Measurements from ENCODE around the gene ADIPOR2.

Gene ADIPOR2

DNA sequence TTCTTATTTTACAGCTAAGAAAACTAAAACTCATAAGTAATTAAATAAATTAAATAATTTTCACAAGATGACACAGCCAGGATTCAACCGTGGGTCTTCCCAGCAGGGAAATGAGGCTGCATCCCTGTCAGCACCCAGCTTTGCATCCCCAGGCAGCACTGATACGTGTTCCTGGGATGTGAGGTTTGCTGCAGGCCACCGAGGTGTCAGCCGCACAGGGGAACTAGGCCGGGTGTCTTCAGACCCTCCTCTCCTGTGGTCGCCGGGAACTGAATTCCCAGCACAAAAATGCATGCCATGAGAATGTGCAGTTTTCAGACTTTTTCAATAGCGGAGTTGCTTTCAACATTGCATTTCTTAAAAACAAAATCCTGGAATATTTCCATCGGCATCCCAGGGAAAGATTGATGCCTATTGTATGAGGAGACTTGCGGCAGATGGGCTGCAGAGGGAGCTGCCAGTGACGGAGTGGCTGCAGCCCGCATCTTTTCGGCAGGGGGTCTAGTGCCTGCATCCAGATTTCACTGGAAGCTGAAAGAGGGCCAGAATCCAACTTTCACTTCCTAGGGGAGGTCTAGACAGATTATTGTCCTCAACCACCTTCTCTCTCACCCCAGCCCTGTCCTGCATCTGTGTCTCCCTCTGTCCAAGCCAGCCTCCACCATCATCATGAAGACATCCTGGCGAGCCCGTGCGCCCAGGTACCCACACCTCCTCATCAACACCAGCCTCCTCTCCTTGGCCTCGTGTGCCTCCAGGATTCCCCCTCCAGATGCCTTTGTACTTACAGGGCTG lies 142.1 kb downstream of the ADIPOR2 start:
- no peak for DNase-seq

DNA sequence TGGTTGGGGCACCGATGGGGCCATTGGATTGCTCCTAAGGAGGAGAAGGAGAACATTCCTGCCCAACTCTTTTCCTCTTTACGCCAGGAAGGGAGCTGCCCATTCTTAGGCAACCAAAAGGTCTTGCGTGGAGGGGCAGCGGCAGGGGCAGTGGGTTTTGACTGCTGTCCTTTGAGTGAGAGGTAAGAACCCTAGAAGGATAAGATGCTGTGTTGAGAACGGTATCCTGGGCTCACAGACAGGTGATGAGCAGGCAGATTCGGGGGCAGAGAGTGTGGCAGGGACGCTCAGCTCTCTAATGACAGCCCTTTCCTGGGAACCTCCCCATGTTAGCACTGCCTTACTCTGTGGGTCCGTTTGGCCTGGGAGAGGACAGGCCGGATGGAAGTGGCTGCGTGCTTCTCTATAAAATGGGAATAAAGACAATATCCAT lies 142.7 kb downstream of the ADIPOR2 start:
- DNase-seq, result no peak

DNA sequence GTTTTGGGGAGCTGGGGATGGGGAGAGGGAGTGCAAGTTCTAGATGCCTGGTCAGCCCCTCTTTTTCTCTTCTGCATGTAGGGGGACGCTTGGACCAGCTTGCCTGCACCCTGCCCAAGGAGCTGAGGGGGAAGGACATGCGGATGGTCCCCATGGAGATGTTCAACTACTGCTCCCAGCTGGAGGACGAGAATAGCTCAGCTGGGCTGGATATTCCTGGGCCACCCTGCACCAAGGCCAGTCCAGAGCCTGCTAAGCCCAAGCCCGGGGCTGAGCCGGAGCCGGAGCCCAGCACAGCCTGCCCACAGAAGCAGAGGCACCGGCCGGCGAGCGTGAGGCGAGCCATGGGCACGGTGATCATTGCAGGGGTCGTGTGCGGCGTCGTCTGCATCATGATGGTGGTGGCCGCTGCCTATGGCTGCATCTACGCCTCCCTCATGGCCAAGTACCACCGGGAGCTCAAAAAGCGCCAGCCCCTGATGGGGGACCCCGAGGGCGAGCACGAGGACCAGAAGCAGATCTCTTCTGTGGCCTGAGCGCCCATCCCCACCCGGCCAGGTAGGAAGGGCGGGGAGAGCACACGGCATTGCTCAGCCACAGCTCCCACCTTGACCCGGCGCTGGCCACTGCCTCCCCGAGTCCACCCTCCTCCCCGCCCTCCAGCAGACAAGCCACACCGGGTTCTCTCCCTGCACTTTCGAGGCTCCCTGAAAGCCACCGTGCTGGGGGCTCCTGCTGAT lies 143.5 kb downstream of the ADIPOR2 start:
- DNase-seq, result no peak

DNA sequence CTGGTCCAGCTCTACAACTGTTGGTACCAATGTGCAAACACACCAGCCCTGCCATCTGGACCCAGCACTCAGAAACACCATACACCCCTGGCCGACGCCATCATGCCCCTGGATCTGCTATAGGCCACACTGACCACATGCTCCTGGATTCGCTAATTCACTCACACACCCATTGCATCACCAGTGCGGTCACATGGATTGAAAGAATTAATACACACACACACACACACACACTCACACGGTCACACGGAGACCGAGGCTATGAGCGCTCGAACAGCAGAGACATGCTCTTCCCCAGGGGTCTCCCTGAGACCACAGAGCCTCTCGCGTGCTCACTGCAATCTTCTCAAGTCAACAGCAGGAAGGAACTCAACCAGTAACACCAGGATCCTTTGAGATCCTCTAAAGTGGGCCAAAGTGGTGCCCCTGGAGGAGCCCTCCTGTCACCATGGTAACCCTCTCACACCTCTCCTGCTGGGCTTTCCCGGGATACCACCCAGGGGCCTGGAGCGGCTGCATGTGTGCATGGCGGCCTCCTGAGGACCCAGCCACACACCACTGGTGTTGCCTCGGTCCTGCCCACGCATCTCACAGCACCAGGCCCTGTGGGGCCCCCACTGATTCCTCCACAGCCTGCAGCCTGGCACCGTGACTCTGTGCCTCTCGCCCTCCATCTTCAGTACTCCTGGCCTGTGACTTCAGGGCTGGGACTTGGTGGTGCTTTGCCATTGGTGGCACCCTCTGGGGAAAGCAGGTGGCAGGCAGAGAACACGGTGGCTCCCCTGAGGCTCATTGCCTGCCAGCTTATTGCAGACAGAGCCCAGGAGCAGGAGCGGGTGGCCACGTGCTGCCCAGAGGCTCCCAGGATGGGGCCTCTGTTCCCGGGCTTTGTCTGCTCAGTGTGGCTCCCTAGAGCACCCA lies 144.6 kb downstream of the ADIPOR2 start:
- DNase-seq, result peak; percentile 31

DNA sequence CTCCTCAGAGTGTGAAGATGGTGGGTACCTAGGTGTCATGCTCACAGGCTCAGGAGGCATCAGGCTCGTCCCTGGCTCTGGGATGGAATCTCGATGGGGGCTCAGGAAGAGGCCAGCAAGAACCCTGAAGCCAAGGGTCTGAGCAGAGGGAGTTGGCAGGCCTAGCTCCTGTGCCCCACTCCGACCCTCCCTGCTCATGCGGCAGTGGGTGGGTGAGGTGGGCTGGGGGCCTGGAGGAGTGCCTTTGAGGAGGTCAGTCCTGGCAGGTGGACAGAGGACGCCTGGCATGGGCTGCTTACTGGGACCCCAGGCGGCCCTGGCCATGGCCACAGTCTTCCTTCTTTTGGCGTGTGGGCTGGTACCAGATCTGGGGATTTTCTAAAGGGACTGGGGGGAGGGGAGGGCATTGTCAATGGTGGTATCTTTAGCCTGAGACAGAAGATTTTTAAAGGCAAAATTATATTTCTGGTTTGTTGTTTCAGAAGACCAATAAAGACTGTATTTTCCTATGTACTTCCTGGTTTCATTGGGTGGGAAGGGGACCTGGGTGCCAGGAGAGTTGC lies 145.5 kb downstream of the ADIPOR2 start:
- DNase-seq, result no peak

DNA sequence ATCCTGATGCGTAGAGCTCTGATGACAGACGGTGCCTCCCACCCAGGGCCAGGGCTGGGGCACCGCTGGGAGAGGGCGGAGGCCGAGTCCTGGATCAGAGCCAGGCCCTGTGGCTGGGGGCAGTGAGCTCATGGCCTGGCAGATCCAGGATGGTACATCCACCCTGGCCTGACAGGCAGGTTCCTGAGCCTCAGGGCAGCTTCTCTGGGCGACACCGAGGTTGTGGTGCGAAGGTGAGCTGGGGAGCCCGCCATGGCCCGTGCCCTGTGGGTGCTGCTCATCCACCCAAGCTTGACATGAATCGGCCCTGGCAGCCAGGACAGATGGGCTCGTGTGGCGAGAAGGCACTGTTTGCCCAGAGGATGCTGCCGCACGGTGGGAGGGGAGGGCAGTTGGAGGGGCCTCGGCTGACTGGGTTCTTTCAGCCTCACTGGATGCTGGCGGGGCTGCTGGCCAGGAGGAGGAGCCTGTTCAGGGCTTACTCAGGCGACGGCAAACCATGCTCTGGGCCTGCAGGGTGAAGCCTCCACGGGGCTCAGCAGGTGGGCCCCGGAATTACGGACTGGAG lies 146.1 kb downstream of the ADIPOR2 start:
- peak; percentile 44 for DNase-seq

DNA sequence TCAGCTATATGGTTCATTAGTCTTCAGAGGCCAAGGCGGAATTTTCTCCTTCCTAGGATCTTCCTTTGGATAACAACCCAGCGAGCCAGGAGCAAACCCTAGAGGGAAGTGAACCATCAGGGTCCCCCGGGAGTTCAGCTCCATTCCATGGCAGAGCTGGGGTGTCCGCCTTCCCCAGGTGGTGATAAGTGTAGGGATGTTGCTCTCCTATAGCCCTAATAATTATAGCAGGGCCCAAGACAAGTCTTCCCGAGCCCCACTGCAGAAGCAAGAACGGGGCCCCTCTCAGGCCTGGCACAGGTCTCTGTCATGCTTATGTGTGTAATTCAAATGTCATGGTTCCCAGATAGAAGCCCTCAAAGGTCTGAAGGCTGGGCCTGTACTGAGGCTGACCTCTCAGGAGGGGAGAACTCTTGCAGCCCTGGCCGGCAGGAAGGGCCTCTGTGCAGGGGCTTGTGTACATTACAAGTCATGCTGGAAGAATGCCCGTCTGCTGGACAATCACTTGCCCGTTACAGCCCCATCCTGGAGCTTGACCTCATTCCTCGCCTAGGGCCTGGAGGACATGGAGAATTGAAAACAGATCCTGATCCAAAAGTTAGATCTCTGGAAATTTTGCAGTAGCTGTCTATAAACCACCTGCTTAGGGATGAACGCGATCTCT lies 146.8 kb downstream of the ADIPOR2 start:
- no peak for DNase-seq

Data from DMS79 treated with DMSO at 0.1 percent for 48 hours (cell line).